Body of pancreas (tissue), 4 donors: ENCODE measurements around the gene TCHHL1. TPM values are rescaled to one million over a fixed set of nuclear protein-coding genes. Genes with fewer than 3 reads are reported as not detected.
A peak's percentile ranks its signal among the peaks of the same experiment; 100 is the strongest.

ENCODE experiments used
- ATAC-seq: fragments of 150-250 bp; one replicate; pipeline ENCODE4 v1.9.1; 2016
- DNase-seq, 4 donors: peaks; one replicate each; pipeline ENCODE4 v3.0.0-alpha.2; 2019
- H3K27ac ChIP-seq, 4 donors: fragments of 200-600 bp; sonication (generic); 1 replicate in 3 of 4; 2 replicates in 1 of 4; pipeline versions ENCODE4 v1.5.1 to v1.6.1; 2016 to 2019; ENCODE audit warnings: mild to moderate bottlenecking in 1 of 4, mixed read lengths in 1 of 4, moderate library complexity in 1 of 4
- H3K27me3 ChIP-seq, 2 donors: fragments of 200-600 bp; sonication (generic); one replicate each; pipeline ENCODE4 v1.6.0; 2016; ENCODE audit warnings: mild to moderate bottlenecking in 1 of 2
- H3K36me3 ChIP-seq, 2 donors: fragments of 200-600 bp; sonication (generic); replicated peaks in 1 of 2; 2 replicates each; pipeline ENCODE4 v1.5.1; 2016; ENCODE audit warnings: low read depth in 2 of 2; ENCODE audit not compliant: insufficient read depth in 1 of 2
- H3K4me1 ChIP-seq: fragments of 200-600 bp; sonication (generic); one replicate; pipeline ENCODE4 v1.6.0; 2016
- H3K4me3 ChIP-seq, 2 donors: fragments of 200-600 bp; sonication (generic); 1 replicate in 1 of 2; 2 replicates in 1 of 2; pipeline ENCODE4 v1.5.1; 2016 to 2019
- H3K9me3 ChIP-seq, 3 donors: fragments of 200-600 bp; sonication (generic); 1 replicate in 2 of 3; 2 replicates in 1 of 3; pipeline ENCODE4 v1.5.1; 2016
- POLR2A ChIP-seq, 3 donors: fragments of 450-650 bp; IDR thresholded peaks; one replicate each; pipeline ENCODE4 v1.6.1; 2016; ENCODE audit warnings: antibody characterized with exemption in 3 of 3, mild to moderate bottlenecking in 2 of 3
- WGBS, 2 donors: methylation state at CpG; one replicate each; pipeline ENCODE4 v1.1.5; 2017; 5-methylcytosine and 5-hydroxymethylcytosine counted together
- intact Hi-C: fragments of 100-400 bp; cut with DNase I; formaldehyde crosslinking; loops from one replicate; pipeline ENCODE4 v1.15.1; 2023
- total RNA-seq, 2 donors: library from RNA; depleted of rRNA; stranded (reverse); fragments of >200 nt; gene quantifications; one replicate each; pipeline ENCODE4 v1.1.0, GENCODE V29; 2016
- TF ChIP-seq, protein P1 (sequence below), 7 experiments: fragments of 450-650 bp in 4 of 7; fragments of 200-600 bp in 3 of 7; sonication (generic) in 3 of 7; IDR thresholded peaks; one replicate each; pipeline ENCODE4 v1.5.1; 2016 to 2019; ENCODE audit warnings: antibody characterized with exemption in 7 of 7

TCHHL1 gene
- total RNA-seq, 2 donors from 2014 or later: not detected

DNA sequence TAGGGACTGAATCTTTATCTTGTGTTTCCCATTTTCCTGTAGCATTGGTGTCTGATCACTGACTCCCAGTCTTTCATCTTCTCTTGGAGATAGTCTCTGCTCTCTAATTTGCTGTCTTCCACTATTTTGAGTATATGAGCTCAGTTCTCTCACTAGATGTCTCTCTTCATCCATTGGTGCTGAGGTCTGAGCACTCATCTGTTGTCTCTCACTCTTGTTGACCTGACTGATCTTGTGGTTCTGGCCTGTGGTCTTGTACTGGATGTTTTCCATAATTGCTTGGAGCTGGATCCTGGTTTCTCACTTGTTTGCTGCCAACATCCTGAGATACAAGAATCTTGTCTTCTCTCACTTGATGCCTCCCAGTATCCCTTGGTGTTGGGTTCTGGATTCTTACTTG, 26.9 kb downstream of the TCHHL1 start:
- Histone ChIP-seq H3K4me1 (no peaks in the 10 kb centered on the region), H3K4me3 (no peak overlapping the region), H3K9me3 (no peaks in the 10 kb centered on the region), H3K27ac (no peak overlapping the region), H3K36me3 (no peaks in the 10 kb centered on the region), H3K27me3 (no peaks in the 10 kb centered on the region)
- no peak for ATAC-seq
- intact Hi-C loops: no loop called here
- no peak for DNase-seq
- TF ChIP-seq, protein P1, sequence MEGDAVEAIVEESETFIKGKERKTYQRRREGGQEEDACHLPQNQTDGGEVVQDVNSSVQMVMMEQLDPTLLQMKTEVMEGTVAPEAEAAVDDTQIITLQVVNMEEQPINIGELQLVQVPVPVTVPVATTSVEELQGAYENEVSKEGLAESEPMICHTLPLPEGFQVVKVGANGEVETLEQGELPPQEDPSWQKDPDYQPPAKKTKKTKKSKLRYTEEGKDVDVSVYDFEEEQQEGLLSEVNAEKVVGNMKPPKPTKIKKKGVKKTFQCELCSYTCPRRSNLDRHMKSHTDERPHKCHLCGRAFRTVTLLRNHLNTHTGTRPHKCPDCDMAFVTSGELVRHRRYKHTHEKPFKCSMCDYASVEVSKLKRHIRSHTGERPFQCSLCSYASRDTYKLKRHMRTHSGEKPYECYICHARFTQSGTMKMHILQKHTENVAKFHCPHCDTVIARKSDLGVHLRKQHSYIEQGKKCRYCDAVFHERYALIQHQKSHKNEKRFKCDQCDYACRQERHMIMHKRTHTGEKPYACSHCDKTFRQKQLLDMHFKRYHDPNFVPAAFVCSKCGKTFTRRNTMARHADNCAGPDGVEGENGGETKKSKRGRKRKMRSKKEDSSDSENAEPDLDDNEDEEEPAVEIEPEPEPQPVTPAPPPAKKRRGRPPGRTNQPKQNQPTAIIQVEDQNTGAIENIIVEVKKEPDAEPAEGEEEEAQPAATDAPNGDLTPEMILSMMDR (IDR thresholded peaks at IDR 0.05): no peak
- TF ChIP-seq POLR2A (IDR thresholded peaks at IDR 0.05): no peak

GRCh38 chr1:152053375-152053774, 35.5 kb downstream of the TCHHL1 start:
- H3K27me3 ChIP-seq: no peaks in the 10 kb centered on the region
- DNase-seq (peak in 3 of 4 donors; percentile 34 to 47 (median 40)), ATAC-seq (no peak)
- no peak overlapping the region for H3K27ac ChIP-seq
- no peak overlapping the region for H3K4me3 ChIP-seq
- H3K36me3 ChIP-seq: no peaks in the 10 kb centered on the region
- no peaks in the 10 kb centered on the region for H3K9me3 ChIP-seq
- TF ChIP-seq POLR2A (IDR thresholded peaks at IDR 0.05): no peak
- TF ChIP-seq, protein P1 (IDR thresholded peaks at IDR 0.05): no peak
- H3K4me1 ChIP-seq: peaks cover 6% of the 10 kb centered on the region
- WGBS, 2 donors: 61 to 71% methylated on average over 13 of the region's 13 CpGs
- intact Hi-C loops: loop anchor here (5.0 kb wide), 2 partner anchors 134 to 389 kb away; no protein-coding TSS in a partner anchor

DNA sequence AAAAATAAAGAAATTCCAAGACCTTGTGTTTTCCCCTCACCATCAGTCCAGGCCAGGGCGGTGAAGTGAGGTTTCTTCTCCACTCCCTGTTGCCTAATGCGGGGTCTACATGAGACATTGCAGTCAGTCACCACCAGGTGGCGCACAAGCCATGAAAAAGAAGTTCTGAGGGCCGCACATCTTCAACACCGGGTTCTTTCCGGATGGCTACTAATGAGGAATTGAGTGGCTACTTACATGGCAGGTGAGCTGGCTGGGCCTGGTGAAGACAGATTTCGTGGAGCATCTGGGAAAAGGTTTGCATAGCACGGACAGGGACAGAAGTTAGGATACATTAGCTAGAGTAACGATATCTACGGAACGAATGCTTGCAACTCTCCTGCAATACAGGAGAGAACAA, 36.3 kb downstream of the TCHHL1 start:
- DNase-seq (peak; percentile 86 to 90 (median 88)), ATAC-seq (peak; percentile 22)
- no peak overlapping the region for H3K27ac ChIP-seq
- intact Hi-C loops: loop anchor here (5.0 kb wide), 2 partner anchors 135 to 390 kb away; no protein-coding TSS in a partner anchor
- H3K4me3 ChIP-seq: no peak overlapping the region
- no peaks in the 10 kb centered on the region for H3K27me3 ChIP-seq
- TF ChIP-seq POLR2A (IDR thresholded peaks at IDR 0.05): no peak
- TF ChIP-seq, protein P1 (IDR thresholded peaks at IDR 0.05): peak; percentile 69 to 93 (median 88)
- 24% methylated on average over 11 of the region's 11 CpGs for WGBS, 2 donors
- H3K36me3 ChIP-seq: no peaks in the 10 kb centered on the region
- no peaks in the 10 kb centered on the region for H3K9me3 ChIP-seq
- H3K4me1 ChIP-seq: peaks cover 14% of the 10 kb centered on the region

DNA sequence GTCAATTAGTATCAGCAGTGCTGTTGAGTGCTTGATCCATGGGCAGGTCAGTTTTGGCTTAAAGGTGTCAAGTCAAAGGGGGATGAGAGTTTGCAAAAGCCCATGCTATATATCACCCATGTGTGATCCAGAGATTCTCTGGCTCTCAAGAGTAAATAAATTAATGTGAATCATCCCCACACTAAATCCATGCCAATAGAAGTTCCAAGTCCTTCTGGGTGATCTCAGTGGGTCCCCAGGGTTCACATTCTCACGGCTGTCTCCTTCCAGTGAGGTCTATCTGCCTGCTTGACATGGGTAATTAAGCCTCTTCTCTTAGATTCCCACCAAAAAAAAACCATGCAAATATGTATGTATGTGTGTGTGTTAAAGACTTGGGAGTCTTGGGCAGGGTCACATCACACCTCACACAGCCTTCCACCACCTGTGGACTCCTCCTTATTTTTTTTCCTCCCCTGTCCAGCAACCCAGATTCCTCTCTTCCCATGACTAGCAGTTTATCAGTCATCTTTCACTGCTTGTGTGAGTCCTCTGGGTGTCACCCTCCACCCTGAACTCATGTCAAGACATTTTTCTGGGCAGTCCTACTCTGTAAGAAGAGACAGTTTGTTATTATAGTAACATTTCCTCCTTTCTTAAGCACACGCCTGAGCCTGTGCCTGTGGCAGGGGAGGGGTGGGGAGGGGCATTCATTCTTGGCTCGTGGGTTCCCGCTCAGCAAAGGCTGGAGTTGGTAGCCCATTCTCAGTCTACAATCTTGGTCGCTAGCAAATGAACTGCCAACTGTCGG, 37.8 kb downstream of the TCHHL1 start:
- DNase-seq: no peak
- no peak overlapping the region for H3K4me3 ChIP-seq
- no peak overlapping the region for H3K27ac ChIP-seq
- no peaks in the 10 kb centered on the region for H3K9me3 ChIP-seq
- TF ChIP-seq, protein P1 (IDR thresholded peaks at IDR 0.05): no peak
- TF ChIP-seq POLR2A (IDR thresholded peaks at IDR 0.05): no peak
- no peak for ATAC-seq
- WGBS, 2 donors: 51 to 57% methylated on average over 6 of the region's 6 CpGs
- H3K36me3 ChIP-seq: no peaks in the 10 kb centered on the region
- peaks cover 24% of the 10 kb centered on the region for H3K4me1 ChIP-seq
- intact Hi-C loops: loop anchor here (5.0 kb wide), 2 partner anchors 136 to 391 kb away; no protein-coding TSS in a partner anchor
- no peaks in the 10 kb centered on the region for H3K27me3 ChIP-seq
